GM19023 (cell line): ENCODE results near the gene HNRNPK.

Experiments
- ATAC-seq: cut with Tn5 transposase; IDR thresholded peaks from one replicate; pipeline ENCODE4 v1.9.1; 2021; ENCODE audit warnings: mild to moderate bottlenecking, moderate library complexity; ENCODE audit not compliant: unreplicated experiment

The HNRNPK gene

DNA sequence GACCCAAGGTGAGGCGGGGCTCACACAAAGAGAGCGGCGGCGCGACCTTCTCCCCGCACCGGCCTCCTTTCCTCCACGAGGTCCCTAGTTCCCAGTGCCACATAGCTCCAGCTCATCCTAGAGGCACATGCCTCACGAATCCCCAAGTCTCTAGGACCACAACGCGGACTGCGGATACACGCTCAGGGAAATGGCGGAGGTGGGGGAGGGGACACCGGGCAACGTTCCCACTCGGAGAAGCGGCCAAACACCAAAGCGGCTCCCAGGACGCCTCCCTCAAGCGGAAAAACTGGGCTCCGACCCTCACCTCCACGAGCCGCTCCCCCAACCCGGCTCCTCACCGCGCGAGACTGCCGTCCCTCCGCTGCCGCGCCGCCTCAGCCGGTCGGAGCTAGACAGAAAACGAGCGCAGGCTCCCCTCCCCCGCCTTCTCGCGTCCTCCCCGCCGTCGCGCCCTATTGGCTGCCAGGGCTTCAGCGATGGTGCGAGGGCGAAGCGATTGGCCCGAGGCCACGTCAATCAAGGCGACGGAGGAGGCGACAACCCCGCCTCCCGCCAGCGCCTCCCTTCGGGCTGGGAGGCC is at the start of gene HNRNPK:
HNRNPK (minus strand) TSS at position 404 of the 583 bp plus-strand sequence. CDS start 1,963 bp downstream, outside the sequence.
- ATAC-seq = peak; percentile 86

DNA sequence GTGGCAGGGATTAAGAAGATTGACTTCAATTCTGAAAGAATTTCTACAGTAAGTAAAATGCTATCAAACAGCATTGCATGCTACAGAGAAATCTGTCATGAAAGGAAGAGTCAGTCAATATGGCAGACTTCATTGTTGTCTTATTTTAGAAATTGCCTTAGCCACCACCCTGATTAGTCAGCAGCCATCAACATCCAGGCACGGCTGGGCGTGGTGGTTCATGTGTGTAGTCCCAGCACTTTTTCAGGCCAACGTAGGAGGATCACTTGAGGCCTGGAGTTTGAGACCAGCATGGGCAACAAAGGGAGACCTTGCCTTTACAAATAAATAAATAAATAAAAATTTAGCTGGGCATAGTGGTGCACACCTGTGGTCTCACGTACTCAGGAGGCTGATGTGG is 47.2 kb upstream of the HNRNPK start:
- no peak for ATAC-seq

DNA sequence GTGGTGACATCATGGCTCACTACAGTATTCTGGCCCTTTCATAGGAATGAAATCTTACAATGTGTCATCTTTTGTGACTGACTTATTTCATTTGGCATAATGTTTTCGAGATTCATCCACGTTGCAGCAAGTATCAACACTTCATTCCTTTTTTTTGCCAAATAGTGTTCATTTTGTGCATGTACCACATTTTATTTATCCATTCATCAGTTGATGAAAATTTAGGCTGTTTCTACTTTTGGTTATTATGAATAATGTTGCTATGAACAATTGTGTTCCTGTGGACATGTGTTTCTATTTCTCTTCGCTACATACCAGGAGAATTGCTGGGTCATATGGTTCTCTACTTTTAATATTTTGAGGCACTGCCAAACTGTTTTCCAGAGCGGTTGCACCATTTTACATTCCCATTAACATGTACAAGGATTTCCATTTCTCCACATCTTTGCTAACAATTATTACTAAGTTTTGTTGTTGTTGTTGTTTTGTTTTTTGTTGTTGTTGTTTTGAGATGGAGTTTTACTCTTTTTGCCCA is 44.1 kb upstream of the HNRNPK start:
- ATAC-seq = no peak

DNA sequence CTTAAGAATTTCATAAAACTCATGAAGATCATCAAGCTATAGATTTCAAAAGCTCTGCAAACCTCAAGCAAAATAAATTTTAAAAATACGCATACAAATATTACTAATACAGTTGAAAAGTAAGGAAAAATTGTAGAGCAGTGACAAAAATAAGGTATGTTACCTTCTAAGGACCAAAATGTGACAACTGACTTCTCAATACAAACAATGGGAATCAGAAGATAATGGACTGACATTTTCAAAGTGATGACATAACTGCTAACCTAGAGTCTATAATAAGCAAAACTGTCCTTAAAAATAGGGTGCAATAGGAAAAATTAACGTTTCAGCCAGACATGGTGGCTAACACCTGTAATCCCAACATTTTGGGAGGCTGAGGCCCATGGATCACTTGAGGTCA is 27.6 kb upstream of the HNRNPK start:
- no peak for ATAC-seq

DNA sequence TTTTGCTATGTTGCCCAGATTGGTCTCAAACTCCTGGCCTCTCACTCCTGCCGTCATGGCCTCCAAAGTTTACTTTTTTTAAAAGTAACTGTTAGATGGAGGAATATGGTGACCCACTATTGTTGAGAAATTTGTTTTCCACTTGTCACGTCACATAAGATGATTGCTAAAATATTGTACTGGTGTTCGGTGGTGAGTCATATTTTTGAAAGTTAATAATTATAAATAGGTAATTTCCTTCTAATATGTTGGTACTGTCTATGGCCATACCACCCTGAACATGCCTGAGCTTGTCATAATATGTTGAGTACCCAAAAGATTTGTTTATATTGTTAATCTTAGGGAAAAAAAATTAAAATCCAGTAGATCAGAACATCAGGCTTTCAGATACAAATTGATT is 23.2 kb upstream of the HNRNPK start:
- ATAC-seq = no peak

DNA sequence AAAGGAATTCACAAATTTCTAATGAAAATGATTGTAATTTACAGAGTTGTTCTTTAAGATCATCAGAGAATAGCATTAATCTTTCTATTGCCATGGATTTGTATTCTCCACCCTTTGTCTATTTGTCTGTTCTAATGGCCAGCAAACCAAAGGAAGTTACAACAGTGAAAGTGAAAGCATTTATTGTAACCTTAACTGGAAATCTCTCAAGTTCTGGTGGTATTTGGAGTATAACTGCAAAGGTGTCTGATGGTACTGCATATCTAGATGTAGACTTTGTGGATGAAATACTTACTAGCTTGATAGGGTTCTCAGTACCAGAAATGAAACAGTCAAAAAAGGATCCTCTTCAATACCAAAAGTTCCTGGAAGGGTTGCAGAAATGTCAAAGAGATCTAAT is 22.3 kb upstream of the HNRNPK start:
- ATAC-seq = no peak

DNA sequence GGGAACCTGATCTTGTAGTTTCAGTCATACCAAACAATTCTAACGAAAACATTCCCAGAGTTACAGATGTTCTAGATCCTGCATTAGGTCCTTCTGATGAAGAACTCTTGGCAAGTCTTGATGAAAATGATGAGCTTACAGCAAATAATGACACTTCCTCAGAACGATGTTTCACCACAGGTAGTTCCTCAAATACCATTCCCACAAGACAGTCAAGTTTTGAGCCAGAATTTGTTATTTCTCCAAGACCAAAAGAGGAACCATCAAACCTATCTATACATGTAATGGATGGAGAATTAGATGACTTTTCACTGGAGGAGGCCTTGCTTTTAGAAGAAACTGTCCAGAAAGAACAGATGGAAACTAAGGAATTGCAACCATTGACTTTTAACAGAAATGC is 21.6 kb upstream of the HNRNPK start:
- ATAC-seq = no peak

DNA sequence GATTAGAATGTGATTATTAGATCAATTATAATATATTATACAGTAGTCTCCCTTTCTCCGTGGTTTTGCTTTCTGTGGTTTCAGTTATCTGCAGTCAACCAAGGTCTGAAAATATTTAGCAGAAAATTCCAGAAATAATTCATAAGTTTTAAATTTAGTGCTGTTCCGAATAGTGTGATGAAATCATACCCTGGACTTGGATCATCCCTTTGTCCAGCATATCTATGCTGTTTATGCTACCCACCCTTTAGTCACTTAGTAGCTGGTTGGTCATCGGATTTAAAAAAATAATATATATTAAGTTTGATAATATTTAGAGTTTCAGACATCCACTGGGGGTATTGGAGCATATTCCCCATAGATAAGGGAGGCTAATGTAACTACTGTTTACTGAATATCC is 20.2 kb upstream of the HNRNPK start:
- ATAC-seq = no peak

DNA sequence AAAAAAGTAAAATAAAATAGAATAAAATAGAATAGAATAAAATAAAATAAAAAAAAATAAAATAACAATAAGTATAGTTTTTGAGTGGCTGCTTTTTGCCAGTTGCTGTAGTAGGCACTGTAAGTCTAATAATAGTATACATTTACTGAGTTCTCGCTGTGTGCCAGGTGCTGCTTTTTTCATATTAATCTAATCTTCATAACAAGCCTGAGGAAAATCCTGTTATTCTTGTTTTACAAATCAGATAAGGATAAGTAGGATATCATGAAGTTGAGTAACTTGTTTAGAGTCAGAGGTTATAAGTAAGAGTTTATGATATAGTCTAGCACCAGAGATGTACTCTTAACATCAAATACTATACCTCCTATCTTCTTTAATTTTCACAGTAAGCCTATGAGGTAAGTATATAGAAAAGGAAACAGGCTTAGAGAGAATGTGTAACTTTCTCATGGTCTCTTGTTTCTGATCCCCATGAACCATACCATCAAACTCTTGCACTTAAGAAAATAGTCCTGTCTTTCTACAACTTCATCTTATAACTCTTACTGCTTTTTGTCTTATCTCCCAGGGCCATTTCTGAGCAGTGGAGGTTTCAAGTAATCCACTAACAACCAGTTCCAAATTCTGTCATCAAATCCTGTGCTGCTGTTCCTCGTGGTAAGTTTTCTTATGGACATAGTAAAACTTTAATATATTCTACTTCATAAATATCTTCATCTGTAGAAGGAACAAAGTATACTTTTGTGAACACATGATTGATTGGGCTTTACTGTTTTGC is 19.3 kb upstream of the HNRNPK start:
- no peak for ATAC-seq

DNA sequence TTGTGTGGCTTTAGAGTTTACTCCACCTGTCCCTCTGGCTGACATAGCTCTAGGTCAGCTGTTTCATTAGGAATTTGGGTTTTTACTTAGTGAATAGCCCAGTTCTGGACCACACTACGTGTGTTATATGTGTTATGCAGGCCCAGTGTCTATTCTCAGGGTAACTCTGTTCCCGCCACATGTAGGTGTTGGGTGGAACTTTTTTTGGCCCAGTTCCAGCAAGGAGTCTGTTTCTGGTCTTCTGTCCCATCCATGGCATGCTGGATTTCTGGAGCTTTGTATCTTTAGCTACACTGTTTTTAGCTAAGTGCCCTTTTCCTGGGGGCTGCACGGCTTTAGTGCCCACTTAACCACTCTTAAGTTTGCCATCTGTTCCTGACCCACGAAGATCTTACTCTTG is 16.1 kb upstream of the HNRNPK start:
- ATAC-seq = no peak

DNA sequence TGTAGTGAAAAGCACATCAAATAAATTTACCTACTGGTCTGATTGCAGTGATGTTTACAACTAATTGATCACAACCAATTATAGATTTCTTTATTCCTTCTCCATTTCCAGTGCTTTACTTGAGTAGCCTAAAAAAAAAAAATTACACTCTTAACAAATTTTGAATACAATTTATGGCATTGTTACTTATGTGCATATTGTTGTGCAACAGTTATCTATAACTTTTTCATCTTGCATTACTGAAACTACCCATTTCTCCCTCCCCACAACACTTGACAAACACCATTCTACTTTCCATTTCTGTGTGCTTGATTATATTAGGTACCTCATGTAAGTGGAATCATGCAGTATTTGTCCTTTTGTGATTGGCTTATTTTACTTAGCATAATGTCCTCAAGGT is 12.9 kb upstream of the HNRNPK start:
- no peak for ATAC-seq

DNA sequence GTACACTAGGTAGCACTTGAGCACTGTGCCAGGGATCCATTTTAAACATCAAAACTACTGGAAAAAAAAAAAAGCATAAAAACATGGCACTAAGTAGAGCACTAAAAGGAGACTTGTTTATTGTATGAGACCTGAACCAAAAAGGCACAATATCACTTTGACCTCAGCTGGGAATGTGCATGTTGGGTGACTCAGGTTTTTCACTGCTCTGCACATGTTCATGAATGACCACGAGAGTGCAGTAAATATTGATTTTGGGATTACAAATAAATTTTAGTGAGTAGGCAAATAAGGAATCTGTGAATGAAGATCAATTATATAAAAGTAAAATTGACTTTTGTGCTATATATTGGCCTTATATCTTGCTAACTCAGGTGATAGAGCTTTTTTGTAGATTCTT is 12.4 kb upstream of the HNRNPK start:
- no peak for ATAC-seq

DNA sequence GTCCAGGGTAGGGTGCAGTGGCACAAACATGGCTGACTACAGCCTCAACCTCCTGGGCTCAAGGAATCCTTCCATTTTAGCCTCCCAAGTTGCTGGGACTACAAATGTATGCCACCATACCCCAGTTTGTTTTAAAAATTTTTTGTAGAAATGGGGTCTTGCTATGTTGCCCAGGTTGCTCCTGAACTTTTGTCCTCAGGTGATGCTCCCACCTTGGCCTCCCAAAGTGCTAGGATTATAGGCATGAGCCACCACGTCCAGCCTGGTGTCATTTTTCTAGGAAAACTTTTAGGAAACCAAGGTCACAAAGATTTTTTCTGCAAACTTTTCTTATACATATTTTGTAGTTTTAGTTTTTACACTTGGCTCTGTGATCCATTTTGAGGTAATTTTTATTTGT is 11.3 kb upstream of the HNRNPK start:
- ATAC-seq = no peak

DNA sequence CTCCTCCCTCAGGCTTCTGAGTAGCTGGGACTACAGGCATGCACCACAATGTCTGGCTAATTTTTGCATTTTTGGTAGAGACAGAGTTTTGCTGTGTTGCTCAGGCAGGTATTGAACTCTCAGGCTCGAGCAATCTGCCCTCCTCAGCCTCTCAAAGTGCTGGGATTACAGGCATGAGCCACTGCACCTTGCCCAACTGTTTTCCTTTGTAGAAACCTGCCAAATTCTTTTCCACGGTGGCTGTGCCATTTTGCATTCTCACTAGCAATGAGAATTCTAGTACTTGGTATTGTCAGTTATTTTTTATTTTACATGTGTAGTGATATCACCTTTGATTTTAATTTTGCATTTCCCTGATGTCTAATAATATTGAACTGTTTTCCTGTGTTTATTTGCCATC is 8.4 kb upstream of the HNRNPK start:
- no peak for ATAC-seq

DNA sequence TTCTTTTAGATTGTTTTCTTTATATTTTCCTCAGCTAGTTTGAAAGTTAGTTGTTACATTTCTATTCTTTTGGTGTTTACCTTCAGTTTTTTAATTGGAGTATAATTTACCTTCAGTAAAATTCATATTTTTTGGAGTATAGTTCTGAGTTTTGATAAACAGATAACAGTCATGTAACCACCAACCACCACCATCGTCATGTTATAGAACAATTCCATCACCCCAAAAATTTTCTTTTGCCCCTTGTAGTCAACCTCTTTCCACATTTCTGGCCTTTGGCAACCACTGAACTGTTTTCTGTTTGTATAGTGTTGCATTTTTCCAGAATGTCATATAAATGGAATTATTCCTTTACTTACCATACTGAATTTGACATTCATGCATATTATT is 7.4 kb upstream of the HNRNPK start:
- no peak for ATAC-seq

DNA sequence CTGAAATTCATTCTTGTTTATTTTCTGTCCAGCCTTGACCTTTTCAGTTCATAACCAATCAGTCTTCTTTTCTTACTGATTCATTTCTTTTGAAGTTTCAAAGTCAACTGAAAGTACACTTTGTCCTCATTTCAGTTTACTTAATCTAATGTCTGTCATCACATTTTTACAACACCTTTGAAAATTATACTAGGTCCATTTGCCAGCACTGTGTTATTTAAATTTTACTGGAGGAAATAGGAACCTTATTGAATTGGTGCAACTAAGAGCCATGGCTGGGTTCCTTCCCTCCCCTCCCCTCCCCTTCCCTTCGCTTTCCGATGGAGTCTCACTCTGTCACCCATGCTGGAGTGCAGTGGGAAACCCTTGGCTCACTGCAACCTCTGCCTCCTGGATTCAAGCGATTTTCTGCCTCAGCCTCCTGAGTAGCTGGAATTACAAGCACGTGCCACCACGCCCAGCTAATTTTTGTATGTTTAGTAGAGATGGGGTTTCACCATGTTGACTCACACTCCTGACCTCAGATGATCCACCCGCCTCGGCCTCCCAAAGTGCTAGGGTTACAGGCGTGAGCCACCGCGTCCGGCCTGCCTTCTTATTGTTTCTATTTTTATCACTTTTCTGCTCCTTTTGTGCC is 6.9 kb upstream of the HNRNPK start:
- ATAC-seq = no peak

DNA sequence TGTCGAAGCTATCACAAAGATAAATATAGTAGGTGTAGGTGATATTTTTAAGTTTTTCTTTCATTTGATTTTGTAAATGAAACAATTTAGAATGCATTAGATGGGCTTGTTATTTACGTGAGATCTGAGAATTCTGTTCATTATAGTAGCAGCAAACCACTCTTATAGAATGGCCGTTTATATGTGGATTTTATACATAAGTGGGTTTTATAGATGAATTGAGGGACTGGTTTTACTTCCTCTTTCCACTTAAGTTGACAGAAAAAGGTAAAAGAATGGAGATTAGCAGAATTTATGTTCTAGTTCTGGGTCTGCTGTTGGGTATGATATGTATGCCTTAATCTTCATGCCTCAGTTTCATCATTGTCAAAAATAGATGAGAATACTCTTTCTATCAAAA is 6.2 kb upstream of the HNRNPK start:
- no peak for ATAC-seq

DNA sequence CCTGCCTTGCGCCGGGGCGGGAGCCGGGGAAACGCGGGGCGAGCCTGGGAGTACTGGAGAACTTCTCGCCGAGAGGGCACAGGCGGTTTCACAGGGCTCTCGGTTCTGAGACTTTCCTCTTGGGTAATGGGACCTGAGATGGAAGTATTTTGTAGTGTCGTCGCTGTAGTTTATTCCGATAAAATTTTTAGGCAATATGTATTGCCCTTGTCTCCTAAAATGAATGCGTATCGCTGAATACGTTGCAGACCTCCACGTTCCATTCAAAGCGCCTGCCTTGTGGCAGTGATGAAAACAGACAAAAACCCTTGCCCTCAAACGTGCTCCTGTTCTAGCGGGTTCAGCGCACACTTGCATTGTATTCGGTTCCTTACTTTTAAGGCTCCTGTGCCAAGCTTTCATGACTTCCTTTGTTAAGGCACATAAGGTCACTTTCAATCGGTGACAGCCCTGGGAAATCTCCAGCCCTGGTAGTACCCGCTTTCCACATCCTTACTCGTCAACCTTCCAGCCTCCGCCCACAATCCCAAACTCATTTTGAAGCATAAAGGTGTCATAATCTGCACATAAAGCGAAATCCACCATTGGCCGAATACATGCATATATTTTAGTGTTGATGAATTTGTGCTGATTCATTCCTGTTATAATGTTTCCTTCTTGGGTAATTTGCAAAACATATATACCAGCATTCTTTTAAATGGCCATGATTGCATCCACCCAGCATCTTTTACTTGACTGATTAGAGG is 1.3 kb upstream of the HNRNPK start:
- ATAC-seq = no peak

DNA sequence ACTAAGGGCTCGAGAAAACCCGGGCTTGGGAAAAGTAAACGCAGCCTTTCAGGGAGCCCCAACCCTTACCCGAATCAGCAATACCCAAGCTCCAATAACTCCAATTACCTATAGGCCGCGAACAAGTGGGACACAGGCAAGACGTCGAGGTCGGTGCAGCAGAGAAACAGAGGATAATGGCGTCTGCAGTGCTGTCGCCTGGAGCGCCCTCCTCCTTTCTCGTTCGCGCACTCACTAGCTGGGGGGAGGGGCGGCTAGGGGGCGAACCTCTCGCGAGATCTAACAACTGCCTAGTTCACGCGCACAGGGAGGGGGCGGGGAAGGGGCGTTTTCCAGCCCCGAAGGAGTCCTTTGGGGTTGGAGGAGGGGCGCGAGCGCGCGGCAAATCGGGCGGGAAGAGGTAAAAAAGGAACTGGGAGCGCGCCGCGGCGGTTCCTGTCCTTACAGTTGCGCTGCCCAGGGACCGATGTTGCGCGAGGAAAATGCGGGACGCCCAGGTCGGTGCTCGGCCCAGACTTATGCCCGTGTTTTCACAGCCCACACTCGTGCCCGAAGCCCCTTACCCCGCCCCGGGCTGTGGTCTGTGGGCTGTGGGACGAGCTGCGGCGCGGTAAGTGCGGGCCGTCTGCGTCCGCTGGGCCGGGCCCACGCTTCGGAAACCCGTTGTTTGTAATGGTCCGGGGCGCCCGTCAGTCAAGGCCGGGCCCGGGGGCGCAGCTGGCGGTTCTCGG is 545 bp upstream of the HNRNPK start, which contains the start of gene RMI1:
RMI1 (plus strand) TSS at position 411 of the 731 bp plus-strand sequence. CDS start 20,182 bp downstream, outside the sequence.
- peak; percentile 72 for ATAC-seq

DNA sequence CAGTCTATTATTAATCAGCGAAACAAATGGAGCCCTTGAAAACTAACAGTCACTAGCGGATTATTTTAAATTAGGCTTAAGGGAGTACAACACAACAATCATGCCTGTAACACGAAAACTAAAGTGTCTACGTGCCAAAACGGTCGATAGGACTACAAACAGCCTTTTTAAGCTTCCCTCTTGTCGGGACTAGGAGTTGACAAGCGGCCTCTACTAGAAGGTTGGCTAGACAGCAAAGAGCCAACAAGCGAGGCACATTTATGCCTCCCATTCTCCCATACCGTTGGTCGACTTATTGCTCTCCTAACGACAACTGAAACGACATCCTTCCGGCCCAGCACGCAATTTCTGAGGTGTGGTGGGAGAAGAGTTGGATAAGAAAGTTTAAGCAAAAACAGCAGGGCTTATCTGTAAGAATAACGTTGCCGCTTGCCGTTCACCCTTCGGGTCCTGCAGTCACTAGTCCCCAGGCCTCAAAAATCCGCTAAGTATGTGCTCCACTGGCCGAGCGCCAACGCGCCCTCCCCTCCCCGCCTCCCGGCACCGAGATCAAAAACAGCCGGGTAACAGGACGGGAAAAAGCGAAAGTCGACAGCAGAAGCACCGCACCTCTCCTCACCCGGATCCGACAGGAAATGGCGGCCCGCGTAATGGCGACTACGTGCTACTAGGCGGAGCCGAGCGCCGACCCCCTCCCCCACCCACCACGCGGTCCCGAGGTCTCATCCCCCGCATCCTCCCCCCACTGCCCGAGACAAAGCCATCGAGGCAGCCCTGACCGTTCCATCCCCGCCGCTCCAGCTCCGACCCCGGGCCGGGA is 813 bp downstream of the HNRNPK start:
- peak; percentile 30 for ATAC-seq
